ENCODE data around the gene AUTS2.

Gene AUTS2

DNA sequence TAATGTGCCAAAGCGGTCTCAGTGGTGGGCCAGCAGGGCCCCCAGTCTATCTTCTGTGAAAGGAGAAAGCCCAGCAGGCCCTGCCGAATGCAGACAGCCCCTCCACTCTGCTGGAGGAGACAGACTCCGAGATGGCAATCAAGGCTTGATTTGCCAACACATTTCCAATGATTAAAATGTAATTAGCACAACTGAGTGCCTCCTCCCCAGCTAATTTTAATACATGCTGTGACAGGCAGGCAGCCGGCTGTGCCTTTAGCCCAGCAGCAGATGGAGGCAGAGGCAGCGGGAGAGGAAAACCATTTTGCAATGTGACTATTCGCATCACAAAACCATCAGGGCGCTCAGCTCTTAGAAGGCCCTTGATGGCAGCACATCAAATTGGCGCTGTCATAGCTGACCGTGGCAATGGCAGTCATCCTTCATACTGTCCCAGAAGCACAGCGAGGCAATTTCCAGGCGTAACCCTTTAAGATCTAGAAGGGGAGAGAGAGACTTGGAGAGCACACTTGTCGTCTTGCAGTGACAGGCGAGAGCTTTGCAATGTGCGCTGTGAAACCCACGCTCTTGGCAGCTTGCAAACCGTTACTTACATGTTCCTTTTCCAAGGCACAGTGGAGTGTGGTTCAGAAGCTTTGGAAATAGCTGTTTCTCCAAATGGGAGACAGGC, 818.8 kb downstream of the AUTS2 start:
- no peak for DNase-seq (ENCODE audit: low read depth)

DNA sequence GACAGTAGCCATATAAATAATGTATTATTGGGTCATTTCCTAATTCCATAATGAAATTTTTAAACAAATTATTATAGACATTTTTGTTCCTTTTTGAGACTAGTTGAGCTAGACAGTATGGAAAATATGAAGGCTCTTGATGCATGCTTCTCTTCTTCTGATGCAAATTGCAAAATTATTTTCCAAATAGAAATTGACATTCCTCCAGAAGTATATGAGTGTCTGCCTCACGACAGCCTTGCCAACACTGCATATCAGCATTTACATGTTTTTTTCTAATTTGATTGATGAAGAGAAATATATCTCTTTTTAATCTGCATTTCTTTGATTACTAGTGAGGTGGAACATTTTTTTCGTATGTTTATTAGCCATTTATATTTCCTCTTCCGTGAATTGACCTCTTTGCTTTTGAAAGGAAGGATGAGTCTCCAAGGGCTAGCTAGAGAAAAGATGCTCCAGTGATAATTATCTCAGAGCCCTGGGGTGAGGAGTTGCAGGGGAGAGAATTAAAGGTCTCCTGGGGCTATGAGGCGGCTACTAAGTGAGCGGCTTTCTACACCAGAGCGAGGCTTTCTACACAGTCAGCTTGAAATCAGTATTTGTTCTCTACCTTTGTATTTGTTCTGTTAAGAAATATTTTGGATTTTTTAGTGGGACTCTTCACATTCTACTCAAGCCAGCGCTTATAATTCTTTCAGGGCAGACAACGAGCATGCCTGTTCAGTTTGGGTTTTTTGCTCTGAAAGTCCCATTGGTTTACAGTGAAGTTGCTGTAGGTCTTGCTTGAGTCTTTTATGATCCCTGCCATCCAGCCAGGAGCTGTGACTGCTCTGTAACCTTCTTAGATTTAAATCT, 821.5 kb downstream of the AUTS2 start:
- DNase-seq (ENCODE audit: low read depth), result no peak

DNA sequence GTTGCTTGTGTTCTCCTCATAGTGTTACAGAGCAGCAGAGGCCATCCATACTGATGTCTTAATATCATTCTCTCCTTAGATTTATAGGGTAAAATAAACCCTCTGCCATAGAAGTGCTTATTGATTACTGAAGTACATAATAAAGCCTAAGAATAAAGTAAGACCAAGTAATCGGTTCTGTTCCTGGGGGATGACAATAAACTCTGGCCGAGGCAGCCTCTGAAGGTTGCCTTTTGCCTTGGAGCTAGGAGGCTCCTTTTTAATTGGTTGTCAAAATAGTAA, 822.0 kb downstream of the AUTS2 start:
- no peak for DNase-seq (ENCODE audit: low read depth)

DNA sequence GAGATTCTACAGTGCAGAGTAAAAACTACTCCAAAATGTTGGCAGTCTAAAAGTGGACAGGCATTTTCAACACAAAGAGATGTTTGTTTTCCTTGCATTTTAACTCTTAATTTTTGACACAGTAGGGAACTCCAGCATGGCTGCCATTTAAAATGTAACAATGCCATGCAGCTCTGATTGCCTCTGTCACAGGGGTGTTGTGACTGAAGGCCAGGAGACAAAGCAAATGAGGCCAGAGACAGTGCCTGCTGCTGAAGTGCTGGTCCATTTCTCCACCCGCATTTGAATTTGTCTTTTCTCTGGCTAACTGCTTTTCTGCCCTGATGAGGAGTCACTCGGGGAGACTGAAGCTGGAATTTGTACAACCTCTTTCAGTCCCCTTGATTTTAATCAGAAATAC, 823.0 kb downstream of the AUTS2 start:
- no peak for DNase-seq (ENCODE audit: low read depth)

DNA sequence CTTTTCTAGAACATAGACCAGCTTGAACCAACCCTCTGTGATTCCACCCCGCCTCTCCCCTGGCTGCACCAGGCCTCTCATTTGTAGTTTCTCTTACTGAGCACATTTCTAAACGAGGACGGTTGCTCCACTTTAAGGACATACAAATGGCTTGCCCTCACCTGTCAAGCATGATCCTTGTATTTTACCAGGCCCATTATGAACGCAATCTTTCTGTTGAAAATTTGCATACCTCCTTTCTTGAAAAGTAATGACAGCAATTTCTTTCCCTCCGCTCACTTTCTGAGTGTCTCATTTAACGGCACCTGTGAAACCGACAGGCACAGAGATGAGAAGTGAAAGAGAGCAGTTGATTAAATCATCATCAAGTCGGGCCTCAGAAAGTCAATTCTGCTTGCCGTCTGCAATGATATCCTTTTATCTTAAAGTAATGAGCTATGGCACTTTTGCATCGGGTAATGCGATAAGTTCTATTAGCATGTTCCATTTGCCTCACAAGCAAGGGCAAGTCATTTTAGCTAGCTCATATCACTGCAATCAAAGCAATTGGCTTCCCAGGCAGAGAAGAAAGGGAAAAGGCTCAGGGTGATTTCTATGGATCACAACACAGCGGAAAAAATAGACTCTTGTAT, 828.1 kb downstream of the AUTS2 start:
- no peak for DNase-seq (ENCODE audit: low read depth)

DNA sequence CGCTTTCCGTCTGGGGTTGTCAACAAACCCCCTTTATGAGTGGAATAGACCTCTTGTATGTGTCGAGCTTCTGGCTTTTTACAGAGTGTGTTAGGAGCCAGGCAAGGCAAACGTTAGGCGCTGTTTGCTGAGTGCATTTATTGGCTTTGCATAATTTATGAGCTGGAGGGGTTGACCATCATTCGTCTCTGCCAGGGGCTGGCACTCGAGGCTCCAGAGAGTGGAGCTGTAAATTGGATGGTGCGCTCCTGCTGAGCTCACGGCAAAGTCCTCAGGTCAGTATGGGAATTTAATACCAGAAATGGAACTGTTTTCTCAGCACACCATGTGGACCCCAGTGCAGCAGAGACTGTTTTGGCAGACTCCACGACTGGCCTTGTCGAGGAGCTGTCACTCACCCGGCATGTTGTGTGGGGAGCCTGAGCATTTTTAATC, 834.3 kb downstream of the AUTS2 start:
- no peak for DNase-seq (ENCODE audit: low read depth)

DNA sequence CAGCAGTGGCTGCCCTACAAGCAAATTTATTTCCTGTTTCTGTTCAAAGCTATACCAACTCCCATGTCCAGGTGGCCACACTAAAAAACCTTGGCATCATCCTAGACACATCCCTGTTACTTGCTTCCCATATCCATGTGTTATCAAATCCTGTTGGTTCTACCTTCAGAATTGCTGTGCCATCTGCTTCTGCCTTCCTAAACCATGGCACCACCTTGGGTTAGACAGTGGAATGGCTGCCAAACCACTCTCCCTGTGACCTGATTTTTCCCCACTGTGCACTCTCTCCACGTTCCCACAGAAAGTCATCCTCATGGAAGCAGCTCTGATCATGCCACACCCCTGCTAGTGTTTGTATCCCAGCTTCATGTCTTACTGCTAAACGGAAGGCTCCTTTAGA, 836.1 kb downstream of the AUTS2 start:
- no peak for DNase-seq (ENCODE audit: low read depth)

DNA sequence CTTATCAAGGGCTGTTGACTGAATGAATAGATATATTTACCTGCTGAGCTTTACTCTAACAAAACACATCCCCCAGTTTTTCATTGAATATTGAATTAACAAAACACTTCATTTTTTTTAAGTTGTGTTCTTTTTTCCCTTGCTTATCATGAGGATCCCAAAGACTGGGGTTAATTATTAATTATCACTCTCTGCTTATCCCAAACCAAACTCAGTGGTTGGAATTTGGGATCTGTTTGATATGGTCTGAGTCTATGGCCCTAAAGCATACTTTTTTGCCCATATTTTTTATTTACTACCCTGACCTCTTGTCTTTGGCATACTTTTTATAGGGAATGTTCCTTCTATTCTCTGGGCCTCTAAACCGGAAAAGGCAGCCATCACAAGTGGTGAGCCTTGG, 836.5 kb downstream of the AUTS2 start:
- no peak for DNase-seq (ENCODE audit: low read depth)

DNA sequence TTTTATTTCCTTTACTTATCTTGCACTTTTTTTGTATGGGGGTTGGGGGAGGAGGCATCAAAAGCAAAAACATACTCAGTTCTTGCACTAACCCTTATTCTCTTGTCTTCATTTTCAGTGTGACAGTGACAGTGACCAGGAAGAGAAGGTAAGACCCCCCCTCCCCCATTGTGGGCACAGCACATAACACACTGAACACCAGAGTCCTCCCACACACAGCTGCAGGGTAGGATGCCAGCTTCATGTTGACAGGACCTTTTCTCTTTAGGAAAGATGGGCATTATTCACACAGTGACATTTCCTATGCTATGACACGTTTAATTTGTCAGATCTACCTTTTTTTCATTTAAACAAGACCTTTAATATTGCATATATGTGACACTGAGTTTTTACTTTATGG, 837.4 kb downstream of the AUTS2 start:
- DNase-seq (ENCODE audit: low read depth), result no peak

DNA sequence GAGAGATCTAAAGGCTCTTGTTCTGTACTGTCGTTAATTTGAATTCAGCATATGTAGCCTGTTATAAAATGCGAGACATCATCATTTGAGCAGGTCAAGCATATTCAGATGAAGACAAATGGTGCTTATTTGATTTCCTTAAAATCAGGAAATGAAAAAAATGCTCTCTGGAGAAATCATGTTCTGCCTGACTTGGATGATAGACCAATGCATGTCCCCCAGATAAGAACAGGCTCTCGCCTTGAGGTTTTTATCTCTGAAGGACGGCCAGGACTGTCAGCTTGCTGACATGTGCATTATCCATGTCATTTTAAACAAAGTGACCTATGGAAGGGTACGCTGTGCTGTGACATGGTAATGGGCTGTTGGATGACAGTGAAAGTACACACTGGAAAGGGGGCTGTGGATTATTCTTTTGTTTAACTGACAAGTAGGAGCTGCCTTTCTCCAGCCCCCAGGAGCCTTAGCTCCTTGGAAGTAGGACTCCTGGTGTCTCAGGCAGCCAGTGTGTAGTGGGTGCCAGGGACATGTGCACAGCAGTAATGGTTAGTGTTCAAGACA, 838.6 kb downstream of the AUTS2 start:
- DNase-seq (ENCODE audit: low read depth), result no peak

DNA sequence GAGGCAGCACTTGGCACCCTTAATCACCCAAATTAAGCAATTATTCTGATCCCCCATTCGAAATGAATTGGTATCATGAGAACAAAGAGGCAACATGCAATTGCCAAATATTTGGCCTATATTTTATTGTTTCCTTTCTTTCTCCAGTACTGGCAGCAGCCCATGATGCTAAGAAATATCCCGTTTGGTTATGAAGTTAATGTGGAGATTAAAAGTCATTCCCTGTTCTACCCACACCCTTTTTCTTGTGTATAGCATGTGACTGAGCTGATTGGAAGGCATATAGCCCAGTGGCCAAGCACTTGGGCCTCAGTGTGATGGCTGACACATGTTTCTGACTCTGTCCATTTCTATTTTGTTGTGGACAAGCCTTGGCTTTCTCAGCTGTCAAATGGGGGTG, 841.4 kb downstream of the AUTS2 start:
- no peak for DNase-seq (ENCODE audit: low read depth)

DNA sequence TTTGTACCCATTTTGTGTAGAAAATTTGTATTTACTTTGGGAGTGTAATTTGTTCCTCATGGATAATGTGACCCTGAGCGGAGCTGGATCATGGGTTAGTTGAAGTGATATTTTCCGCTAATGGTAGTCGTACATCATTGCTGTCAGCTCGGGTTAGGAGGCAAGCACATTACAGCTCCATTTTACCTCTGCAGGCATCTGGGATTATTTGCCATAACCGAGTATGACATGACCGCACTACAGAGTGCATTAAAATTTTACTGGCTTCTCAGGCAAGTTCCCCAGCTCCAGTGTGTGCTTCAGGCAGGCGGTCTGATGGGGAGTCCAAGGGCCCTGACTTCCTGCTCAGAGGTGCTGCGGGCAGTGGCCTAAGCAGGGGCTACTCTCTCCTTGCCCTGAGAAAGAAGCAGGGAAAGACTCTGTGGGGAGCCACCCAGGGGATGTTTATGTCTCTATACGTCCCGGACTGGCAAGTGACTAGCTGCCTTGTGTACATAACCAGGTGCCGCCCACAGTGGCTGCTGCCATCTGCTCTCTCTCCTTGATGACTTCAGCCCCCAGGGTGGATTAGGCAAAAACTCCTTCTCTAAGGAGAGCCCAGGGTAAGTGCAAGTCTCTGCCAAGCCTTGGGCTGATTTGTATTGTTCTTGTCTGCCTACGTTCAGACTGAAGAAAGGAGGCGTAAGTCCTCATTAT, 848.3 kb downstream of the AUTS2 start:
- no peak for DNase-seq (ENCODE audit: low read depth)

DNA sequence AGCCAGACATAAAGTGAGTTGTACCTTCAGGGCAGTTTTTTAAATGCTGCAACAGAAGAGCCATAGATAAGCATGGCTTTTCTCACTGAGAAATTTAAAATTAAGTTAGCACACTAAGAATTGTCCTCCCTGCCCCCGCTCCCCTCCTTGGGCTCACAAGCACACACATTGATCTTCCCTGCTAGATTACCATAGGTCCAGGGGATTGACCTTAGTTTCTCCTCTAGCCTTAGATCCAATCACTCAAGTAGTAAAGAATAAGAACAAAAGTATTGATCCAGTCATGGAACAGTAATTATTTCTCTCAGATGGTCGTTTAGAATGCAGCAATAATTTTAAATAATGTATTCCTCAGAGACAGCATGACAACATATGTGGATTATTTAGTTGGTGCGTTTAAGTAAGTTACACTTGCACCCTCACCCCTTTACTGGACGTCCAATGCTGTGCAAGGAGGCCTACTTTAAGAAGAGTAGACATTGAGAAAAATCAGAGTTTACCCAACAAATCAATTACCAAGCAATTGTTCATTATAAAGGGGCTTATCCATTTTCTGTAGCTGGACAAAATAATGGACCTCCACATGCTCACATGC, 850.1 kb downstream of the AUTS2 start:
- no peak for DNase-seq (ENCODE audit: low read depth)

DNA sequence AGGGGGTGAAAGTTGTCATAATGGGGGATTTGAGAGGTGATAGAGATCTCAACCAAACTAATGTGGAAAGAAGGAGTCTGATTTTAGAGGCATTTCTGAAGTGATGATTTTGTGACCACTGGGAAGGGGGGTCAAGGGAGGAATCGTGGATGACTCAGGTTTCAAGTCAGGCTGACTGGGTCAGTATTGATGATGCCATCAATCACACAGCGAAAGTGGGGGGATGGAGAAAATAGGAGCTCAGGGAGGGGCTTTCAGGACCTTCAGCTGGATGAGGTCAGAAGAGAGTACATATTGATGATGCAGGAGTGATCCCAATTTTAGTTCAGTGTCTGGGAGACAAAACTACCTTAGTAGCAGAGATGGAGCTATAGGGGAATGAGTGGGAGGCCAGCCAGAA, 852.5 kb downstream of the AUTS2 start:
- DNase-seq (ENCODE audit: low read depth), result no peak

DNA sequence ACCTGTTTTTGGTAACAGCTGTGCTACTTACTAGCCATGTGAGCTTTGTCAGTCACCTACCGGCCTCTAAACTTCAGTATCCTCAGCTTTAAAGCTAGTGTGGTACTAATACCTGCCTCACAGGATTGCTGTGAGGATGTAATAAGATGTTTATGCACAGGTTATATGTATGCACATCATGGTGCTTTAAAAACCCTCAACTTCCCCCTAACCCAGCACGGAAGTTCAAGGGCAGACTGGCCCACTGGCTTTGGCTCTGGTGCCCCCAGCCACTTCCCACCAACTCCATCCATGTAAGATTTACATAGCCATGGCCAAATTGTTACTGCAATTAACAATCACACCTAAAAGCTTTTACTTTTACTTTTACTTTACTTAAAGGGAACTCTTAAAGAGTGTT, 857.6 kb downstream of the AUTS2 start:
- DNase-seq (ENCODE audit: low read depth), result no peak

DNA sequence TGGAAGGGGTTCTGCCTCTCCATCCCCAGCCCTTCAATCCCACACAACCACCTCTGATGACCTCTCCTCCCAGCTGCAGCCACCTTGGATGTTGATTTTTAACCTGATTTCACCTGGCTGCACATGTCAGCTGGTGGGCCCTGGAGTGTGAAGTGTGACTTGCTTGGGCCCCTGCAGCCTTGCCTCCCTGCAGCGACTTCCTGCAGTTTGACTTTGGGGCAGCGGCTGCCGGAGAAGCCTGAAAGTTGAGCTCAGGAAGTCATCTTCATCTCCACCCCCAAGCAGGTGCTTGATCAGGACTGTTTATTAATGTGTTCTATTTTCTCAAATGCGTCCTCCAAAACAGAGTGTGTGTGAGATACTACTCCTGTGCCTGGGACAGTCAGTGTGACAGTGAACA, 858.4 kb downstream of the AUTS2 start:
- no peak for DNase-seq (ENCODE audit: low read depth)

DNA sequence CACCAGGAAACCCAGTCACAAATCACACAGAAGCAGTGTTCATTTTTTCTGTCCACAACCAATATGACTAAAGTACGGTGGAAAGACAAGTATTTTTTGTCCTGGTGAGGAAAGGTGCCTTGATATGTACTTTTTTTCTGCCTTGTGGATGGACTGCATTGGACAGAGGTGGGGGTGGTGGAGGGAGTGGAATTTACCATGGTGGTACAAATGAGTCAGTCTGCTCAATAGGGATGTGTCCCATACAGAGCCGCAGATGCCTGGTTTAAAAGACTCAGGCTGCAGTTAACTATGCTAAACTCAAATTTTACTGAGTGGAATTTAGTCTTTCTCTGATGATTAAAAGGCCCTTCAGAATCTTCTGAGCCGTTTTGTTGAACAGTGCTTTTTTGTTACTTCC, 859.2 kb downstream of the AUTS2 start:
- DNase-seq (ENCODE audit: low read depth), result no peak

DNA sequence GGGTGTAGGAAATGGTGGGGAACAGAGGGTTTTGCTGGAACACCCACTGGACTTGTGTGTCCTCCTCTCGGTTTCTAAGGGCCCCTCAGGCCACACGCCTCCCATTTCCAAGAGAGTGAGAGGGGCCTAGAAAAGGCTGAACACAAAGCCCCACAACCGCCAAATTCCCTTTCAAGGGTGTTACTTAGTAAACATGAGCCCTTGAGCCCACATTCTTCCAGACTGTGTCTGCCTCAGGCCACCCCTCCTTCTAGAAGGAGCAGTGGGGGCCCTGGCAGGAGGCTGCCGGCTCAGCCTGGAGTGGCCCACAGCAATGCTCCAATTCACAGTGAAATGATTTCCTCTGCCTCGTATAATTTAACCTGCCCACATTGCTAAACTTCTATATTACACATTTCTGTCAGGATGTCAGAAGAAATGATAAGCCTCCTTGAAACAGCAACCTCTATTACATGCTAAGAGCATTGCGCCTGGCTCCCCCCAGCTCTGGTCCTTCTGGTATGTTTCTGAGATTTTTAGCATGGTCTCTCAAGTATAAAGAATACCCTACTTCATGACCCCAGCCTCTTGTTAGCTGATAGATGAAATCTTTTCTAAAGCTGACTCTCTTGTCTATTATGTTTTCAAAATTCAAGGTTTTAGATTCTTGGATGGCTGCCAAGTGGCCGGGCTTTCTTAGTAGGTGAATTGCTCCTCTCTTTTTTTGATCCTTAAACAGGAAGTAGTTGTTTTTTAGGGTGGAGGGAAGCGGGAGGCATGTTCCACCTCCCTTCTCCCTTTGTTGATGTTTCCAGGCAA, 859.8 kb downstream of the AUTS2 start:
- DNase-seq (ENCODE audit: low read depth), result no peak

DNA sequence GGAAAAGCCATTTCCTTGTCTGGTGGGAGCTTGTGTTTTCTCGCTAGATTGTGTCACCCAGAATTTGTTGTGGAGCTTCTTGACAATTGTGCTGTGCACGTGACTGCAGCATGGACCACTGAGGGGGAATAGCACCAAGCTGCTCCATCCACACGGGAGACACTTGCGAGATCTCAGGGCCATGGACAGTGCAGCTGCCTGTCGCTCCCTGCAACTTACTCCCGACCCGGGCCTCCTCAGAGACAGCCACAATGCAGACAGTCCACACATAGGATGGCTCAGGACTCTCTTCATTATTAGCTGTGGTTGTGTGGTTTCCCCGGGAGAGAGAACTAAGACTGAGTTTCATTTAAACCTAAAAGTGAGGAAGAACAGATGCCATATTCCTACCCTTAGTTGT, 860.5 kb downstream of the AUTS2 start:
- no peak for DNase-seq (ENCODE audit: low read depth)

DNA sequence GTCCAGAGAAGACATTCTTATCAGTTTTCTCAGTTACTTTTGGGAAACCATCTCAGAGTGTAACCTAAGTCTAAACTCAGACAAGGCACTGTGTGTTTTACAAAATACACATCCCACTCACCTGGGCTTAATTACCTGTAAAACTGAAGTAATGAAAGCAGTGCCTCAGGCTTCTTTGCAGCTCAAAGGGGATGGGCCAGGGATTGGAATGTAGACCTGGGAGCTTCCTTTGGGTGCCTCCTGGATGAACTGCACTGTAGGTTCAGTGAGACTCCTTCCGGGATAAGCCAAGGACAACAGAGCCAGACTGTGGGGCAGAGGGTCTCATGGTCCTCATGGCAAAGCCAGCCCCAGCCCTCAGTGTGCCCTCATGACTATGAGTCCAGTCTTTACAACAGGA, 861.3 kb downstream of the AUTS2 start:
- DNase-seq (ENCODE audit: low read depth), result no peak

DNA sequence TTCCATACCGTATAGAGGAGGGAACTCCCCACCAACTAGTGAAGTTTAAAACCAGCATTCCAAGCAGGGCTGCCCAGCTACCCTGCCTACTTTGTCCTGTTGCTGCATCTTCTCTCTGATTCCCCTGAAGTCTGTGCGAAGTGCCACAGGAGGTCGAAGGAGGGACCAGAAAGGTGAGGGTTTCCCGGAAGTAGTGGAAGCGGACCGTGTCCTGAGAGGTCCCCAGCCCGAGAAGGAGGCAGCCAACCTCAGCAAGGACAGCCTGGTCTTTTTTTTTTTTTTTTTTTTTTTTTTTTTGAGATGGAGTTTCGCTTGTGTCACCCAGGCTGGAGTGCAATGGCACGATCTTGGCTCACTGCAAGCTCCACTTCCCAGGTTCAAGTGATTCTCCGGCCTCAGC, 861.8 kb downstream of the AUTS2 start:
- no peak for DNase-seq (ENCODE audit: low read depth)

All from GM04504 (cell line).